ENCODE measurements around the gene TBC1D8.

The TBC1D8 gene

GRCh38 chr2:100997509-100998234 is 153.5 kb downstream of the TBC1D8 start:
- H3K4me3 ChIP-seq (replicated peaks; ENCODE audit: insufficient read depth, low read length): no peak overlapping the region
- no peak for DNase-seq (ENCODE audit: low read depth in 1 of 2, low spot score in 1 of 2)
- TF ChIP-seq GABPA (IDR thresholded peaks at IDR 0.05; ENCODE audit: low read depth) (no peak), REST (IDR thresholded peaks at IDR 0.05; ENCODE audit: insufficient replicate concordance, low read depth) (no peak), SPI1 (IDR thresholded peaks at IDR 0.05; ENCODE audit: borderline replicate concordance, low read depth) (no peak), CTCF (IDR thresholded peaks at IDR 0.05; ENCODE audit: insufficient read depth, low read length) (no peak), POLR2AphosphoS5 (IDR thresholded peaks at IDR 0.05; ENCODE audit: low read depth) (no peak)
- H3K27ac ChIP-seq (replicated peaks): no peak overlapping the region
- no peaks in the 10 kb centered on the region for H3K27me3 ChIP-seq (ENCODE audit: insufficient read depth, poor library complexity, severe bottlenecking)

- TF ChIP-seq SPI1 (IDR thresholded peaks at IDR 0.05; ENCODE audit: borderline replicate concordance, low read depth) (no peak), REST (IDR thresholded peaks at IDR 0.05; ENCODE audit: insufficient replicate concordance, low read depth) (no peak), CTCF (IDR thresholded peaks at IDR 0.05; ENCODE audit: insufficient read depth, low read length) (no peak), GABPA (IDR thresholded peaks at IDR 0.05; ENCODE audit: low read depth) (no peak), POLR2AphosphoS5 (IDR thresholded peaks at IDR 0.05; ENCODE audit: low read depth) (no peak)
- Histone ChIP-seq H3K27me3 (ENCODE audit: insufficient read depth, poor library complexity, severe bottlenecking) (no peaks in the 10 kb centered on the region), H3K27ac (replicated peaks) (no peak overlapping the region), H3K4me3 (replicated peaks; ENCODE audit: insufficient read depth, low read length) (no peak overlapping the region)
- DNase-seq (ENCODE audit: low read depth in 1 of 2, low spot score in 1 of 2): no peak
These were observed 155.7 kb downstream of the TBC1D8 start for GRCh38 chr2:100995309-100996075.

- TF ChIP-seq GABPA (IDR thresholded peaks at IDR 0.05; ENCODE audit: low read depth) (no peak), POLR2AphosphoS5 (IDR thresholded peaks at IDR 0.05; ENCODE audit: low read depth) (no peak), SPI1 (IDR thresholded peaks at IDR 0.05; ENCODE audit: borderline replicate concordance, low read depth) (no peak), REST (IDR thresholded peaks at IDR 0.05; ENCODE audit: insufficient replicate concordance, low read depth) (no peak), CTCF (IDR thresholded peaks at IDR 0.05; ENCODE audit: insufficient read depth, low read length) (no peak)
- H3K4me3 ChIP-seq (replicated peaks; ENCODE audit: insufficient read depth, low read length): no peak overlapping the region
- DNase-seq (ENCODE audit: low read depth in 1 of 2, low spot score in 1 of 2): no peak
- H3K27ac ChIP-seq (replicated peaks): no peak overlapping the region
- no peaks in the 10 kb centered on the region for H3K27me3 ChIP-seq (ENCODE audit: insufficient read depth, poor library complexity, severe bottlenecking)
These were observed 157.9 kb downstream of the TBC1D8 start for GRCh38 chr2:100993294-100993693.

All from HL-60 (cell line).